ENCODE results near the gene UNC5C.

The UNC5C gene

DNA sequence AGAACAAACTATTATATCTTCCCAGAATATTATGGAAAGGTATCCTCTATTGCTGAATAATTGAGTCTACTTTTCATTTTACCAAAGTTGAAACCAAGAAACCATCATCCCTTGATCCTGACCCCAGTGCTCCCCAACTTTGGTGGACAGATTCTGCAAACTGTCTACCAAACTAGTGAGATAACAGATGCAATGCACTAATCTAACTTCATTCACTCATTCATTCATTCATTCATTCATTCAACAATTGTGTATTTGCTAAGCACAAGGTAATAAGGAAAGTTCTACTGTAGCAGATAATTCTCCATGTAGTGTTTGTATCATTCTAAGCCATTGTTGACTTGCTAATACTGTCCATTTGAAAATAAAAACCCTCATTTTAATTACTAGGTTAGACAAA is 150.6 kb downstream of the UNC5C start:
- DNase-seq (no peak), ATAC-seq (no peak)

DNA sequence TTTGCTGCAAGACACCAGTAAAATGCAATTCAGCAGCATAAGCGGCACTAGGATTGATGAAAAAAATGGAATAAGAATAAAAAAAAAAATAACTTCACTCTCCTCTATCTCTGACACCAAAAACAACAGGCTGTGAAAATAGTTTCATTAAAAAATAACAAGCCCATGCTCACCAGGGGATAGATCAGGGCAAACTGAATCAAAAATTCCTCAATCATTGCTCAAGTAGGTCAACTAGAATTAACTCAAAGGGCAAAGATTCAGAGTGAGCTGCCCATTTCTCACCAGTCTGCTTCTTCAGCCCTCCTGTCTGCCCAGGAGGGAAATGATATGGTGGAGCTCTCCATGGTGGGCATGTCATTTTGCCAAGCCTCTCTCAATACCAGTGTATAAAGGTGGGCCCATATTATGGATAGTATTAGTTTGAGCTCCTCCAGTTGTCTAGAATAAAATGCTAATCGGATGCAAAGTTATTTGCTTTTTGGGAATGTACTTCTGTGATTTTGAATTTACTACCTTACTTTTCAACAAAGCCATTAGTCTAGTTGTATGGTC is 153.9 kb downstream of the UNC5C start:
- DNase-seq (no peak), ATAC-seq (no peak)

DNA sequence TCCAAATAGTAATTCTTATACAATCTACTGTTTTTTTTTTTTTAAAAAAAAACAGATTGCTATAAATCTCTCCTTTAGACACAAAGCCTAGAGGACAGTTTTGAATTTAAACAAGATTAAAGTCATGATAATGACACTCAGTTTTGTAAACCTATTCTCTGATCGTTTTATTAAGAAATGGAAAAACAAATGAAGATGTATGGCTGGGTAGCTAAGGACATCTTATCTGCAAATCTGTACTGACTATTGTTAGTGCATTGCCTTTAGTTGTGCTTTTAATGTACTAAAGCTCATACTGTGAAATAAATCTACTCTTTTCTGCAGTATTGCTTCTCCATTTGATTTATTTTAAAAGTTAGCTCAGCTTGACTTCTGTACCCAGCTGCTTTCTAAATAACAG is 155.0 kb downstream of the UNC5C start:
- ATAC-seq (no peak), DNase-seq (no peak)

DNA sequence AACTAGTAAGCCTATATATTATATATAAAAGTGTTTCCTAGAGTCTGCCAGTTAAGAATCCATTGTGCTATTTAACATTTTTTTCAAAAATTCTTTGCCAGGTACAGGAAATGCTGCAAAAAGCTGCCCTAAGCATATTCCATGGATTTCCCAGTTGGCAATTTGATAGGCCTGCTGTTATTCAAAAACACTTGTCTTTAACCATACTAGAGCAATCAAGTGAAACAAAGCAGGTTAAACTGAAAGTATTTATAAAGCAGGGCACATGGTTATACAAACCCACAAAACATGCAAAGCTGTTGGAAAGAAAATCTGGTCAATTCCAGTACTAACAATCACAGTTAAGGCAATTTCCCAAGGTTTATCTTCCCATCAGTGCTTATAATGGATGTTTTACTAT is 159.9 kb downstream of the UNC5C start:
- ATAC-seq, result no peak
- DNase-seq, result no peak

DNA sequence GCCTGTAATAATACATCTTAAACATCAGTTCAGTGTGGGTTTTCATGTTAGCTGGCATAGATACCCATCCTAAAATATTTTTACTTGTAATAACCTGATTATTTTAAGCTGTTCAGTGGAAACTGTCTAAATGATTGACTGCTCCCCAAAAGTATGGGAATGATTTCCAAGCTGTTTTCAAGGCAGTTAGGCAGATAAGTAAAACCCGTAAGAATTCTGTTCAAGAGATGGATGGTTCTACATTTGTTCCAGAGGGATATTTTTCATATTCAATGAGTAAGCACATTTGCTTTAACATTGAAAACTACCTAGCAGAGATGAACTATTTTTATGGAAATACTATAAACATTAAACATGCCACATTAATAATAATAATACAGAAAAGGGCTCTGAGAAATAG is 161.1 kb downstream of the UNC5C start:
- DNase-seq, result no peak

DNA sequence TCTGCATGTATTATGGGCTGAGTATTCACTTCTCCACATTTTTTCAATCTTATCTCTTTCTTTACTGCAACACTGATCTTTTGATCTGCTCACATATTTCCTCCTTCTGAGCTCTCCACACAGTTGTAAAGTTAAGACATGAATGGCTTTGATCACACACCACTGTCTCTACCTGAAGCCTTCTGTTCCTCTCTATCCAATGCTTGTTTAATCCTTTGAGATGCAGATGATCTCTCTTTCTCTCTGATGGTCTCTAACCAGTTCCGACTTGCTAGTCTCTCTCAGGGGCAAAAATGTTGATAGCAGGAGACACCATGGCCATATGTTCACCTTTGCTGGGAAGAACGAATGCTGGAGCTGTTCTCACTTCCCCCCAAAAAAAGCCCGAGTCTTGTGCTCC is 162.4 kb downstream of the UNC5C start:
- ATAC-seq (no peak), DNase-seq (no peak)

More for the DNA sequence above, 161.1 kb downstream of the UNC5C start:
- no peak for ATAC-seq

DNA sequence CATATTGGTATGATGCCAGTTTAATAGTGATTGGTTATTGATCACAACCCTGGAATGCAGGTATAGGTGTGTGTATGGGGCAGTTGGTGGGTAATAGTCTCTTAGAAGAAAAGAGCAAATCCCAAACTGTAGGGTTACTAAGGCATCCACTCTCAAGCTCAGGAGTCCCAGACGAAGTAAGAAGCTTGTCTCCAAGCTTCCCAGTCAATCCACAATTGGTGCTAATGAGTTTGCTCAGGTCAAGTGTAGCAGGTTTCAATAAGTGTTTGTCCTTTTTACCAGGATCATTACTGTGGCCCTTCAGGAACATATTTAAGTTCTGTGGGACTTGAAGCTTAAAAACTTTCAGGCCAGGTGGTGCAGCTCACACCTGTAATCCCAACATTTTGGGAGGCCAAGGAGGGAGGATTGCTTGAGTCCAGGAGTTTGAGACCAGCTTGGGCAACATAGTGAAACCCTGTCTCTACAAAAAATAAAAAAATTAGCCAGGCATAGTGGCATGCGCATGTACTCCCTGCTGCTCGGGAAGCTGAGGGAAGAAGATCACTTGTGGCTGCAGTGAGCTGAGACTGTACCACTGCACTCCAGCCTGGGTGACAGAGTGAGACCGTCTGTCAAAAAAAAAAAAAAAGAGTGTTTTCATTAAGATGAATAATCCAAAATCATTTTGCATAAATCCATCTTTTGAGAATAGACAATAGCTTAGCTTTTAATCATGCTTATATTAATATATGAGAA is 166.8 kb downstream of the UNC5C start:
- ATAC-seq, result no peak
- no peak for DNase-seq

DNA sequence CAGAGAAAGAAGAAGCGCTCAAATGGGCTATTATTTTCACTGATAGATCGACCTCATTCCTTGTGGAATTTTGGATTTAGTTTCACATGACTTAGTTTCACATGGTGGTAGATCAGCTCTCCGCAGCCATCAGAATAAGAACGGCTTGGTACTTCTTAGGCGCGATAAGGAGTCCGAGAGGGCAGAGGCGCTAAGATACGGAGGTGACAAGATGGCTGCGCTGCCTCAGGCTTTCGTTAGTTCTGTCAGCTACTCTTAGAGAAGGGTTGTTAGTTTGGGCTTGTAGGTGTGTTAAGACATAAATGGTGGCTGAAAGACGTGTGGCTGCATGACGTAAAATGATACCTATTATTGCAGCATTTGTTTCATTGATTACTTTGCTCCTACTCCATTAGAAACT is 169.1 kb downstream of the UNC5C start:
- DNase-seq, result no peak
- ATAC-seq, result no peak

DNA sequence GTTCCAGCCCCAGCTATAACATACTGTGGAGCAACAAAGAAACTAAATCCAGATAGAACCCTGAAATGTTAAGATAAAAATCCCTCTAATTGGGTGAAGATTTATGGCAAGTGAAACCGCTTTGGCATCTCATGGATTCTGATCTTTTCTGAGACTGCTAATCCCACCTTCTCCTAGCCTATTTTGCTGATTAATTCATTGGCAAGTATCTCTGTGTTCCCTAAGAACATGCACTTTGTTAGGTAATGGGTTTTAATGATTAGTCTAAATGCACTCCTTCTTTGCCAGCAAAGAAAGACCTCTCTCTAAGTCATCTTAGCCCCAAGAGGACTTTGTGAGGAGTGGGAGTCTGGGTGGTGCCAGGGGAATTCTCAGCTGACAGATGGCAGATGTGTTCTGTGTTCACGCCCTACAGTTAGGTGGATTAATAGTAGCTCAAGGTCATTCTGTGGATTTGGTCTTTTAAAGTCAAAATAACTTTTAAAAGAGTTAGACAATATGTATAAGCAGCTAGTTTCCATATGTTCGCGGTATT is 171.3 kb downstream of the UNC5C start:
- DNase-seq (no peak), ATAC-seq (no peak)

DNA sequence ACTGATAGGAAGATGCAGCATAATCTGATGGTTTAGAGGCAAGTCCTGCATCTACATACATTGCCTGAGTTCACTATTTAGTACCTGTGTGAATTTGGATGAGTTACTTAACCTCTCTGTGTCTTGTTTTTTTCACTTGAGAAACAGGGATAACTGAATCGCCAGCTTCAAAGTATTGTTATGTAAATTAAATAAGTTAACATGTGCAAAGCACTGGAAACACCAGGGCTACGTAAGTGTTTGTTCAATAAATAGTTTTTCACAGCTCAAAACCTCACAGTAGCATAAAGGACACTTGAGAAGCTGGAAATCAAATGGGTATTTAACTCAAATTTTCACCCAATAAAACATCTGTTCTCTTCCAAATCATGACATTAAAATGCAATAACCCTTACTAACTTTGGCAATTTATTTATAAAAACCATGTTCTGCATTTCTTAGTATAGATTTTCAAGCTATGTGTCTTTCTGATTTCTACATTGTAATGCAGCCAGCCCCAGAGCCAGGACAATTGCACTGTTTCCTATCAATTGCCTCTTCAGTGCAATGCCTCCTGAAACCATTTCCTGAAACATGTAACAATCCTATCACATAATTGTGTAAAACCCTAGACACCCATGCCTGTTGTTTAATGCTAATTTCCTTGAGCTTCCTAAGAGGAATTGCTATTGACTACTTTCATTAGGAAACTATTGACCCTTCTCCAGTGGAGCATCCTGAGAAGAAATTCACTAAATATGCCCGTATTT is 177.1 kb downstream of the UNC5C start:
- no peak for ATAC-seq
- no peak for DNase-seq

DNA sequence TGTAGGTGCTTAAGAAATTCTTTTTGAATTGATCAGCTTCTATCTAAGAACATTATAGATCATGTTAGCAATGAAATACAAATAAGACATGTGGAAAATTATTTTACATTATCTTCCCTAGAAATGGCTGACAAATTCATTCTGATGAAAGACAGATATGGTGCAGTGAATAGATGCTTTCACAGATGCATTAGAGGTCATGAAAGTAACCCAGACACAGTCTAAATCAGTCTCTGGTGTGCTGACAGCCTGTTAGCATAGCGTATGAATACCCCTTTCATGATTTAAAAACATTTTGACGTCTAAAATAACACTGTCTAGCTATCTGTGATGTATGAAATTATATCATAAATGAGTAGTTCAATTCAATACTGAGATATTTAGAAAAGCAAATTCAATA is 180.9 kb downstream of the UNC5C start:
- no peak for ATAC-seq
- DNase-seq, result no peak

DNA sequence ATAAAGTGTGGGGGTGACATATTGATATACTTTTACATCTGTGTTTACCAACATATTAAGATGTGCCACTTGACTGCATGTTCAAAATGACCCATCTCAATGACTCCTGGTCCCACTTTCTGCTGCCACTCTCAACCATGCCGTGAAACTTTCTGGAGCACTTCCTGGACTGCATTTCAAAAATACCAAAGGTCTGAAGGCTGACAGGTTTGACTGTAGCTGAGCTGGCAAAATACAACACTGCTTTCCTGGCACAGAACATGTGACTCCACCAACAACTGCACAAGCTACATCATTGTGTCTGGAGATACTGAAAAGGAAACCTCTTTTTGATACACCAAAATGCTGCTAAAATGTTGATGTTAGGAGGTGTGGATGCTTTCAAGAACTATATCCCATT is 184.8 kb downstream of the UNC5C start:
- ATAC-seq, result no peak
- no peak for DNase-seq

DNA sequence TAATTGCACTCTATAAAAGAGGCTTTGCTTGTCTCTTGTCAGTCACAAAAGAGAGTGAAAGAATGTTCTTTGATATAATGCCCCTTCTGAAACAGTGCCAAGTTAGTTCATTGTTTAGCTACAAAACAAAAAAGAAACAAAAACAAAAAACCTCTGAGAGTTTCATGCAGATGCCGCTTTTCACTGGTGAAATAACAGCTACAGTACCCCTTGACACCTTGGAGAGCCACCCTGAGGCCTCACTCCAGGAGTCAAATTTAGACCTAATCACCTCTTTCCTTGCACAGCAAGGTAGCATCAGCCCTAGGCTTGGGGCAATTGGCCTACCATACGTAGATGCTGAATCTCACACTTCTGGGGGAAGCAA is 185.2 kb downstream of the UNC5C start:
- ATAC-seq (no peak), DNase-seq (no peak)

DNA sequence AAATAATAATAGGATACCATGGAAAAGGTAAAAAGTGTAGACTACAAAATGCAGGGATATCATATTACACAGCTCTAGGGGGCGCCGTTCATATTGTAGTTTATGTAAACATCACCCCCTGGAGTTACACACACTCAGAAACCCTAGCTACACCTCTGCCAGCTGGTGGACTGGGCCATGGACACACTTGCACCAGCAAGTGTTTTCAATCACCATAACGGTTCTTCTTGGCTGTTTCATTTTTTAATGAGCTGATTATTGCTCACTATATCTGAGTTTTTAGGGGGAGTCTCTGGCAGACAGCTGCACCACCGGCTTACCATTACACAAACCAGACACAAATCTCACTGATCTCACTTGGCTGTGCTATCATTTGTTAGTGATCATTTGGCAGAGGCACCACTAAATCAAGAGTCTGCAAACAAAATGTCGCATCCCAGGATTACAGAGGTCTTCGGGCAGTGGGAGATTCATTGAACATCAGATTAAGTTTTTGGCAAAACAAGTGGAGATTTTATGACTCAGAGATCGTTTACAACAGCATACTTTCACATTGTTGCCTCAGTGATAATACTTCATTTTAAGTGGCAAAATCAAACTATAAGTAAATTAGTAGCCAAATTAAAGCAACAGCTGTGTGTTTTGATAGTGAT is 185.7 kb downstream of the UNC5C start:
- no peak for DNase-seq
- ATAC-seq, result no peak

DNA sequence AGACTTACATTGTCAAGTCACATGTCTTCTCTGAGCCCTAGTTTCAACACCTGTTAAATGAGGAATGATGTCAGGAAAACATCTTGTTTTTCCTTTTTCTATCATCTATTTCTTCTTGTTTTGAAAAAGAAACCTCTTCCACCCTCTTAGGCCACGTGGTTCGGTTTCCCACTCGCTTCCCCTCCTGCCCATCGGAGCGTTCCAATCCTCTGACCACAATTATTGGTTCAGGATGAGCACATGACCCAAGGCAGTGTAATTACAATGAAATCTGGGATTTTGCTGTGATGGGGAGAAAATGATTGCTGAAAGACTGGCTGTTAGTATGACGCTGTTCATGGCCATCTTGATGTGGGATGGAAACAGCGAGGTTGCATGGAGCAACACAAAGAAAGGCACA is 186.7 kb downstream of the UNC5C start:
- no peak for DNase-seq
- ATAC-seq, result no peak

DNA sequence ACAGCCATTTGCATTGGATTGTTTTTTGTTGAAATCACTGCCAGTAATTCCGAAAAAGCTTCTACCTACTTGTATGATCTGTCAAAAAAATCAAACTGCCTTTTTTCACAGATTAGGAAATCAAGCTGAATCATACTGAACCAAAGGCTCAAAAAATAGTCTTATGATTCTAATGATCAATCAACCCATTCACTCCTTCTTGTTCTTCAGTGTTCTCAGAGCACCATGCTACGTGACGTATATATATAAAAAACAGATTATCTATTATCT is 187.1 kb downstream of the UNC5C start:
- ATAC-seq (no peak), DNase-seq (no peak)

DNA sequence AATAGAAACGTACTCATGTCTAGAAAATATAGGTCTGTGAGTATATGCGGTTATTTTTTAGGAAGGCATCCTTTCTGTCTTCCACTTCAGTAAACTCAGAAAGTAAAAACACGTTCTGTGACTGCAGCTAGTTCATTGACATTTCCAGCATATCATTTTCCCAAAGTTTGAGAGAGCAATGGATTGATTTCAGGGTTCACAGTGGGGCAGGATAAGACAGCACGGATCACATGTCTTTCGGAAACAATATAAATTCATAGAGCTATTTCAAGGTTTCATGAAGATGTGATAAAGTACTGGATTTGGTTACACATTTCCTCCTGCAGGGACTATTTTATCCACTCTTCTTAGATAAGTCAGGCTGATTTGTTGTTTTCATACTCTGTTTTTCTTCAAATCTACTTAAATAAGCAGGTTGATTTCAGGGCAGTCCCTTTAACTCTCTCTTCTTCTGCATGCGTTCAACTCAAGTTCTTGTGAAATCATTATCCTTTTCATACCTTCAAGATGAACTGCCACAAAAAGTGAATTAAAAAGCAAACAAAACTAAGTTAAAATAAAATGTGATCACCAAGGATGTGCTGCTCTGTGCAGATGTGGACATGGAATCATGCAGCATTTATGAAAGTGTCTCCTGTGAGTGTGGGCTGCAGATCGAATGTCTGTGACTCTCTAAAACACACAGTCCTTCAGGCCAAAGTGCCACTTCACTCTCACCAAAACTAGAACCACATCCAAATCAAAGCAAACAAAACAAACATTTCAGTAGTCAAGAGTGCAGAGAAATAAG is 187.7 kb downstream of the UNC5C start:
- no peak for DNase-seq
- no peak for ATAC-seq

DNA sequence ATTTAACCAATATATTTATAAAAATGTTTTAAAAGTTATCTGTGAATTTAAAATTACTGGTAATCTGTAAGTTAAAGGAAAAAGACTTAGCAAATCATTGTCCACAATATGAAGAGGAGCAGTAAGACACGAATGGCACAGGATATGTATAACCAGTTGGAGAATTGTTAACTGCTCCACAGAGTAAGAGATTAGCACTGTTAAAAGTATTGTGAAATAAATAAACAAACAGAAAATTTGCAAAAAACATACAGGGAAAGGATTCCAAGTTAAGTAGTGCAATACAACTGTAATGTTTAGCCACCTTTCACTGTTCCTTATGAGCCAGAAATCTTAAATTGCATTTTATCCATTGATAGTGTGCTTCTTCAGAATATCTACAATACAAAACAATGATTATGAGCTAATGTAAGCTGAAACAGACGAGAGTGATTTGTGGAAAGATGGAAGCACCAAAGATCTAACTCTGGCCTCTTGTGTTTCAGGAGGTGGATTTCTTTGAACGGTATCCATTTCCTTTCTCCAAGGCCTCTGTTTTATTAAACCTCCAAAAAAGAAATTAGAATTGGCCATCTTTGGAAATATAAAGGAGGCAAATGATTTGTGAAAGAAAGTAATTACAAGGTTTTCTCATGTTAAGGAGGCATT is 188.4 kb downstream of the UNC5C start:
- DNase-seq, result no peak

DNA sequence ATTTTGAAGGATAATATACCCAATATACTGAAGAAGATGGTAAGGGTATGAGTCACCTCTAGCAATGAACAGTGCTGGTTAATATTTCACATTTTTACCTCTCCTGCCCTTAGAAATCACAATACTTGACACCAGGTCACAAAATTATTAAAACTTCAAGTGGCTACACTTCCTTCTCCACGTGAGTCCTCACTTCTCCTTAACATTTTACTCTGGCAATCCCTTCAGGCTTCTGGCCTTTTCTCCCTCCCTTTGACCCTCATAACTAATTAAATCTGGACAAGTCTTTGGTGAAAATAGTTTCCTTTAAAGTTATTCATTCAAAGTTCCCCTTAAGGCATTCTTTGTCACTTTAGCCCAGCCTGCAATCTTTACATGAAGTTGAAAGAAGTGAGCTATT is 190.4 kb downstream of the UNC5C start:
- ATAC-seq (no peak), DNase-seq (no peak)

More for the DNA sequence above, 188.4 kb downstream of the UNC5C start:
- no peak for ATAC-seq

DNA sequence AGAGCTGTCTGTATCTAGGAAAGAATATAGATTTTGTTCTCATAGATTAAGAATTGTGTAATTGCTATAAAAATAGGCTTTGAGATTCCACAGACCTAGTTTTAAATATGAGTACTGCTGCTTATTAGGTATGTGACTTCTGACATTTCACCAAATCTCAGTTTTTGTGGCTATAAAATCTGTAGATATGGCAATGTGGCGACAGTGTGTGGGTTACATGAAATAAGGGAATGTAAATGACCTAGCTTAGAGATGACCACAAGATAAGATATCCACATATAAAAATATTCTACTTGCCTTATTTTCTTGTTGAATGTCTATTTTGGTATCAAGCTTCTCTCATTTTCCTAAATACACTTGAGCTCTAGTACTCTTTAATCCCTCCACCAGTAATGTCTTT is 193.8 kb downstream of the UNC5C start:
- no peak for DNase-seq
- ATAC-seq, result no peak

DNA sequence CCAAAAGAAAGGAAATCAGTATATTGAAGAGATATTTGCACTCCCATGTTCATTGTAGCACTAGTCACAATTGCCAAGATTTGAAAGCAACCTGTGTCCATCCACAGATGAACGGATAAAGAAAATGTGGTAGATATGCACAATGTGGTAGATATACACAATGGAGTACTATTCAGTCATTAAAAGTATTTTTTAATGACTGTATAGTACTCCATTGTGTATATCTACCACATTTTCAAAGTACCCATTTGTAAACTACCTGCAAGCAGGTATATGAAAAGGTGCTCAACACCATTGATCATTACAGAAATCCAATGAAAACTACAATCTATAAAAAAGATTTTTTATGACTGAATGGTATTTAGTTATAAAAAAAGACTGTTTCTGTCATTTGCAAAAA is 200.4 kb downstream of the UNC5C start:
- ATAC-seq (no peak), DNase-seq (no peak)

DNA sequence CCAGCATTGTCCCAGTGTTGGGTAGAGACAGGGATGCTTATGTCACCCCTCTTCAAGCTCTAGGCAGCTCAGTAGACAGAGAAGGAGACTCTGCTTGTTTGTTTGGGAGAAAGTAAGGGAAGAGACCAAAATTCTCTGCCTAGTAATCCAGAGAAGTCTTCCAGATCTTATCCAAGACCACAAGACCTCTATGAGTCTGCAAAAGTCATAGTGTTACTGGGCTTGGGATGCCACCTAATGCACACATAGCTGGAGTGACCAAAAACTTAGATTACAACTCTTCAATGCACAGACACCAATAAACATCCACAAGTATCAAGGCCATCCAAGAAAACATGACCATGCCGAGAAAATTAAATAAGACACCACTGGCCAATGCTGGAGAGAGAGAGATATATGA is 205.5 kb downstream of the UNC5C start:
- ATAC-seq (no peak), DNase-seq (no peak)
